GM13977 (cell line): ENCODE measurements around the gene MGAT5.

Experiments used
- DNase-seq: peaks from one replicate; pipeline ENCODE4 v3.0.0; 2012; ENCODE audit warnings: low spot score
- in situ Hi-C: fragments of 300-500 bp; cut with MboI; formaldehyde crosslinking; loops from one replicate; pipeline ENCODE4 v1.12.0; 2022; ENCODE audit warnings: low sequenced_read_pairs, low pct_unique_long_range_greater_than_20kb, mixed read lengths, inconsistent platforms; ENCODE audit not compliant: unreplicated experiment
- TF ChIP-seq, protein P1 (sequence below): IDR thresholded peaks from 2 replicates; pipeline ENCODE4 v1.5.1; 2012; ENCODE audit warnings: mild to moderate bottlenecking, control low read depth; ENCODE audit not compliant: insufficient read depth; ENCODE audit errors: extremely low read depth, missing control alignments

Gene MGAT5

DNA sequence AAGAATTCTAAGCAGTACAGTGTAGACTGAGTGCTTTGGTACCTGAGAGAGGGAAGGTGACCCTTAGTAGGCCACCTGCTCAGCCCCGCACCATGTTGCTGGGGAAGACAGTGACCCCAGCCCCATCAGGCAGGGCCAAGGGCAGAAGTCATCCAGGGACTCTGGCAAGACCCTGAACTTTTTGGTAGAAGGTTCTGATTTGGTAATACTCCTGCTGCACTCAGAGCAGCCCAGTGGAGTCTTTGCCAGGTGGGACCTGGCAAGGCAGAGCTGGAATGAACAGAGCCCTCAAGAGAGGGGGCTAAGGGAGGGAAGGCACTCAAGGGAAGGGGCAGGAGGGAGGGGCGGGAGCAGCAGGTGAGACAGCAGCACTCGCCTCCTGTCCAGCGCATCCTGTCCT lies 191.2 kb downstream of the MGAT5 start:
- TF ChIP-seq, protein P1, sequence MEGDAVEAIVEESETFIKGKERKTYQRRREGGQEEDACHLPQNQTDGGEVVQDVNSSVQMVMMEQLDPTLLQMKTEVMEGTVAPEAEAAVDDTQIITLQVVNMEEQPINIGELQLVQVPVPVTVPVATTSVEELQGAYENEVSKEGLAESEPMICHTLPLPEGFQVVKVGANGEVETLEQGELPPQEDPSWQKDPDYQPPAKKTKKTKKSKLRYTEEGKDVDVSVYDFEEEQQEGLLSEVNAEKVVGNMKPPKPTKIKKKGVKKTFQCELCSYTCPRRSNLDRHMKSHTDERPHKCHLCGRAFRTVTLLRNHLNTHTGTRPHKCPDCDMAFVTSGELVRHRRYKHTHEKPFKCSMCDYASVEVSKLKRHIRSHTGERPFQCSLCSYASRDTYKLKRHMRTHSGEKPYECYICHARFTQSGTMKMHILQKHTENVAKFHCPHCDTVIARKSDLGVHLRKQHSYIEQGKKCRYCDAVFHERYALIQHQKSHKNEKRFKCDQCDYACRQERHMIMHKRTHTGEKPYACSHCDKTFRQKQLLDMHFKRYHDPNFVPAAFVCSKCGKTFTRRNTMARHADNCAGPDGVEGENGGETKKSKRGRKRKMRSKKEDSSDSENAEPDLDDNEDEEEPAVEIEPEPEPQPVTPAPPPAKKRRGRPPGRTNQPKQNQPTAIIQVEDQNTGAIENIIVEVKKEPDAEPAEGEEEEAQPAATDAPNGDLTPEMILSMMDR, result no peak
- in situ Hi-C loops, result loop anchor here (25.0 kb wide), 1 partner anchor 583 kb away; no protein-coding TSS in a partner anchor
- DNase-seq, result no peak

DNA sequence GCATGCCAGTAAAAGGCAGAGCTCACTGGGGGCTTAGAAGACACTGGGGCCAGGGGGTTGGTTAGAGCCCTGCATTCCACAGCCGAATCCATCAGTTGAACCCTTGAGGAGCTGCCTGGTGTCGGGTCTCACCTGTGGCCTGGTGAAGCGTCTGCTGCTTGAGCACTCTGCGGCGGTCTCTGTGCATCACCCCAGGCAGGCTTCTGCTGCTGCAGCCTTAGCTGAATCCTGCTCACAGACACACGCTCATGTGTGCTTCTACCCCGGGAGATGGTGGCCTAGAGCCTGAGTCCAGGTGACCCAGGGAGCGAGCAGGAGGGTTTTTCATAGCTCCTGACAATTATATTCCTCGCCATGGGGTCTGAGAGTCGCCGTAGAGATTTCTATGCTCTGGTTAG lies 192.1 kb downstream of the MGAT5 start:
- TF ChIP-seq, protein P1, result no peak
- in situ Hi-C loops, result loop anchor here (25.0 kb wide), 1 partner anchor 584 kb away; no protein-coding TSS in a partner anchor

DNA sequence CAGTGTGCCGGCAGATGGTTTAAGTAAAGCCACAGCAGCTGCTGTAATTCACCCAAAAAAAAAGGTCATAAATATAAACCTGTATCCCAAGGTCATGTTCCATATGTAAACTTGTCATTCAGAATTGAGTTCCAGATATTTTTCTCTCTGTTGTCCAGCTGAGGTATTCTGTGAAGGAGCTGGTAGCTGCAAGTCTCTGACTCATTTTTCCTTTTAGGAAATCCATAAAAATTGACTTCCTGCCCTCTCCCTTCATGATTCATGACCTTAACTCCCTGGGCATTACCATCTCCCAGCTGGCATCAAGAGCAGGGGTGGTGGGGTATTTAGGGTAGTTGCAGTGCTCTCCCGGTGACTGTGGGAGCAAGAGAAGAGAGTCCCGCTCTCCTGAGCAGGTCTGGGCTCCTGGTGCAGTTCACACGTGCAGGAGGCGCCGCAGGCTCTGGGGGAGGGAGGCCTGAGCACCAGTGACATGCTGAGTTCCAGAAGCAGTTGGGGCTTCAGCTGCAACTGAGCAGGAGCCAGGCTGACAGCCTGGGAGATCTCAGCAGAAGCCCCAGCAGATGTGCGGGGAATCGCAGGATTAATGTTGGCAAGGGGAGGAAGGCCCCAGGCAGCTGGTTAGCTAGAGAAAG lies 192.6 kb downstream of the MGAT5 start:
- DNase-seq, result no peak
- in situ Hi-C loops, result loop anchor here (25.0 kb wide), 1 partner anchor 584 kb away; no protein-coding TSS in a partner anchor

More for the DNA sequence above, 192.1 kb downstream of the MGAT5 start:
- DNase-seq, result no peak

DNA sequence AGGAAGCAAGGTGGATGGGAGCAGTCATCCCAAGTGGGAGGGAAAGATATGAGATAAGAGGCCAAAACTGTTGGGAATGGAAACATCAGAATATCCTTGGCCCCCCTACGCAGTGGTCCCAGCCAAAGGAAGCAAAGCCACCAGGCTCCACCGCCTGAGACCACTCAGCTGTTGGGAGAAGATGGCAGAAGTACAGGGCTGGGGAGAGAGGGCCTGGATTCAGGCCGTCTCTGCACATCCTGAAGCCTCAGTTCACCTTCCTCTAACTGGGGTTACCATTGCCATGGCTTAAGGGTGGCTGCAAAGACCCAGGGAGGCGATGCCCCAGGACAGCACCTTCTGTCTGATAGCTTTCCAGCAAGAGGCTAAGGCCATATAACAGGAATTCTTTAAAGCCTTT lies 193.8 kb downstream of the MGAT5 start:
- in situ Hi-C loops, result loop anchor here (25.0 kb wide), 1 partner anchor 585 kb away; no protein-coding TSS in a partner anchor
- no peak for DNase-seq
- TF ChIP-seq, protein P1, result no peak

More for the DNA sequence above, 192.6 kb downstream of the MGAT5 start:
- TF ChIP-seq, protein P1, result no peak

DNA sequence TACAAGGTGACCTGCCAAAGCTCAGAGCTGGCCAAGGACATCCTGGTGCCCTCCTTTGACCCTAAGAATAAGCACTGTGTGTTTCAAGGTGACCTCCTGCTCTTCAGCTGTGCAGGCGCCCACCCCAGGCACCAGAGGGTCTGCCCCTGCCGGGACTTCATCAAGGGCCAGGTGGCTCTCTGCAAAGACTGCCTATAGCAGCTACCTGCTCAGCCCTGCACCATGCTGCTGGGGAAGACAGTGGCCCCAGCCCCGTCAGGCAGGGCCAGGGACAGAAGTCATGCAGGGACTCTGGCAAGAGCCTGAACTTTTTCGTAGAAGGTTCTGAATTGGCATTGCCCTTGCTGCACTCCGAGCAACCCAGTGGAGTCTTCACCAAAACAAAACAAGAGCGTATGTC lies 194.8 kb downstream of the MGAT5 start:
- in situ Hi-C loops, result loop anchor here (25.0 kb wide), 1 partner anchor 586 kb away; no protein-coding TSS in a partner anchor

DNA sequence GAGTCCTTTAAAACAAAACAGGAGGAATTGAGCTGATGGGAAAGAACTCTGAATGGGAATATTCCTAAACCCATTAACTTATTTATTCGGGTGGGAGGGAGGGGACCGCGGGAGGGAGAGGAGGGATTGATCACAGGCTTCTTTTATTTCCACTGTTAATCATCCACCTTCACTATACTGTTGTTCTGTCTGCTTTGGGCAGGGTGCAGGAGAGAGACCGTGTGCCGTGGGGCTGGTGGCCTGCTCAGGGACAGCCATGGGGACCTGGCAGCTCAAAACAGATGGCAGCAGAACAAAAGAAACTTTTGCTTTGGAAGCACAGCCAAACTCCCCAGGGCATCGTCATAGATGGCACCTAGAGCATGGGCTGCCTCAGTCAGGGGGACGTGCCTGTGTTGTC lies 195.3 kb downstream of the MGAT5 start:
- in situ Hi-C loops, result loop anchor here (25.0 kb wide), 1 partner anchor 587 kb away; no protein-coding TSS in a partner anchor
- TF ChIP-seq, protein P1, result no peak
- no peak for DNase-seq

More for the DNA sequence above, 194.8 kb downstream of the MGAT5 start:
- TF ChIP-seq, protein P1, result no peak
- DNase-seq, result no peak
